K562 (cell line): Measurements from ENCODE around the gene KIF5C. TPM values are rescaled to one million over a fixed set of nuclear protein-coding genes. Genes with fewer than 3 reads are reported as not detected.

ENCODE experiments used
- ATAC-seq: fragments of 200-7000 bp; cut with Tn5 transposase; 3 replicates; pipeline ENCODE4 v1.9.1; 2020; ENCODE audit warnings: moderate library complexity
- BruUV-seq: library from RNA; stranded (reverse); fragments of 400-500 nt; replicated peaks from 2 replicates; lab custom pipeline; 2021; lab: Mats Ljungman, UMichigan
- CTCF ChIA-PET: fragments of 300-600 bp; formaldehyde crosslinking; extraction: SDS; loops from one replicate; lab custom pipeline; 2021; ENCODE audit warnings: low intra/inter-chr PET ratio; lab: Yijun Ruan, JAX
- POLR2A ChIA-PET: fragments of 300-600, 350-650 bp; sonication (Branson Sonifier 250); formaldehyde crosslinking; extraction: SDS; loops from one replicate; lab custom pipeline; 2021; ENCODE audit warnings: antibody characterized with exemption, inconsistent platforms; lab: Yijun Ruan, JAX
- DNase-seq, 4 experiments: peaks; one replicate each; pipeline versions ENCODE4 v3.0.0 to v3.0.0-alpha.2; 2011 to 2018; ENCODE audit warnings: low spot score in 3 of 4, mixed read lengths in 3 of 4; ENCODE audit errors: extremely low read depth in 1 of 4
- FAIRE-seq: peaks from 2 replicates; lab custom pipeline; 2011; peaks lifted over from hg19 to GRCh38; lab: Jason Lieb, UNC
- H2AFZ ChIP-seq: 2 replicates; pipeline ENCODE4 v1.6.0; 2011; ENCODE audit warnings: low read depth, low read length, control low read depth, inconsistent platforms
- H3K27ac ChIP-seq: fragments of 200-600 bp; 3 replicates; pipeline ENCODE4 v1.8.0; 2011; ENCODE audit warnings: low read depth, mild to moderate bottlenecking, control low read depth, inconsistent platforms, low read length, moderate library complexity, mixed read lengths; ENCODE audit errors: extremely low read depth
- H3K27me3 ChIP-seq, 2 experiments: fragments of 300-600 bp in 1 of 2; 2 replicates in 1 of 2; 3 replicates in 1 of 2; pipeline versions ENCODE4 v1.6.0 to v1.8.0; 2011; ENCODE audit warnings: inconsistent platforms in 2 of 2, low read length in 2 of 2, mild to moderate bottlenecking in 1 of 2, mixed read lengths in 1 of 2, moderate library complexity in 1 of 2; ENCODE audit not compliant: control insufficient read depth in 2 of 2, insufficient read depth in 2 of 2
- H3K36me3 ChIP-seq: fragments of 300-600 bp; 3 replicates; pipeline ENCODE4 v1.8.0; 2011; ENCODE audit warnings: mild to moderate bottlenecking, low read length, inconsistent platforms; ENCODE audit not compliant: control insufficient read depth, insufficient read depth
- H3K4me1 ChIP-seq, 2 experiments: fragments of 200-600 bp in 1 of 2; replicated peaks in 1 of 2; 2 replicates in 1 of 2; 3 replicates in 1 of 2; pipeline versions ENCODE4 v1.5.1 to v1.8.0; 2011; ENCODE audit warnings: inconsistent platforms in 2 of 2, low read length in 2 of 2, mild to moderate bottlenecking in 1 of 2, mixed read lengths in 1 of 2, moderate library complexity in 1 of 2; ENCODE audit not compliant: control insufficient read depth in 2 of 2, insufficient read depth in 2 of 2
- H3K4me2 ChIP-seq: 2 replicates; pipeline ENCODE4 v1.6.1; 2011; ENCODE audit warnings: low read length, control low read depth, inconsistent platforms, mixed read lengths; ENCODE audit not compliant: insufficient read depth
- H3K4me3 ChIP-seq: fragments of 200-600 bp; sonication (generic), shearing (Covaris generic); 2 replicates; pipeline ENCODE4 v1.5.1; 2016; ENCODE audit warnings: control low read depth, inconsistent platforms
- H3K79me2 ChIP-seq: fragments of 200-600 bp; 3 replicates; pipeline ENCODE4 v1.8.0; 2011; ENCODE audit warnings: low read length, inconsistent platforms; ENCODE audit not compliant: control insufficient read depth, insufficient read depth
- H3K9ac ChIP-seq, 2 experiments: 2 replicates each; pipeline versions ENCODE4 v1.6.0 to v1.6.1; 2011; ENCODE audit warnings: low read depth in 2 of 2, low read length in 2 of 2, control low read depth in 1 of 2, inconsistent platforms in 1 of 2, mild to moderate bottlenecking in 1 of 2, mixed read lengths in 1 of 2; ENCODE audit not compliant: insufficient read depth in 1 of 2
- H3K9me1 ChIP-seq: one replicate; pipeline ENCODE4 v1.6.0; 2011; ENCODE audit warnings: inconsistent platforms, mild to moderate bottlenecking, low read length, moderate library complexity; ENCODE audit not compliant: control insufficient read depth, insufficient read depth
- H3K9me3 ChIP-seq: replicated peaks from 2 replicates; pipeline ENCODE4 v1.5.1; 2011; ENCODE audit warnings: low read depth, low read length, inconsistent platforms; ENCODE audit not compliant: control insufficient read depth, insufficient read depth
- H4K20me1 ChIP-seq: replicated peaks from 2 replicates; pipeline ENCODE4 v1.6.1; 2011; ENCODE audit warnings: low read length, inconsistent platforms, mixed read lengths; ENCODE audit not compliant: control insufficient read depth, insufficient read depth
- ATF4 ChIP-seq: fragments of 450-650 bp; formaldehyde crosslinking; IDR thresholded peaks from 2 replicates; pipeline ENCODE4 v1.4.0; 2022; ENCODE audit warnings: mild to moderate bottlenecking, moderate library complexity
- BRD9 ChIP-seq: fragments of 450-650 bp; IDR thresholded peaks from 2 replicates; pipeline ENCODE4 v1.6.1; 2018; ENCODE audit warnings: low read depth; ENCODE audit not compliant: partially characterized antibody
- ETV5 ChIP-seq: sonication (generic); formaldehyde crosslinking; IDR thresholded peaks from 2 replicates; pipeline ENCODE4 v1.4.0; 2020; ENCODE audit warnings: low read depth, mild to moderate bottlenecking, missing genetic modification reagents
- GATAD2B ChIP-seq: fragments of 450-650 bp; IDR thresholded peaks from 2 replicates; pipeline ENCODE4 v1.6.1; 2017; ENCODE audit warnings: mild to moderate bottlenecking, borderline replicate concordance
- HLTF ChIP-seq: fragments of 450-650 bp; IDR thresholded peaks from 2 replicates; pipeline ENCODE4 v1.6.1; 2016
- NKRF ChIP-seq: fragments of 450-650 bp; IDR thresholded peaks from 2 replicates; pipeline ENCODE4 v1.6.1; 2016; ENCODE audit warnings: borderline replicate concordance
- POLR2B ChIP-seq: fragments of 450-650 bp; IDR thresholded peaks from 2 replicates; pipeline ENCODE4 v1.6.1; 2018; ENCODE audit warnings: low read depth; ENCODE audit not compliant: partially characterized antibody
- POLR3G ChIP-seq: IDR thresholded peaks from 2 replicates; pipeline ENCODE4 v1.6.1; 2011; ENCODE audit not compliant: insufficient read length, insufficient replicate concordance; ENCODE audit errors: extremely low read depth
- RNF219 ChIP-seq: fragments of 250-450 bp; sonication (Bioruptor Pico); IDR thresholded peaks from 2 replicates; pipeline ENCODE4 v1.5.0; 2022; ENCODE audit warnings: mild to moderate bottlenecking
- SRSF3 ChIP-seq: fragments of 200-400 bp; formaldehyde crosslinking; IDR thresholded peaks from 2 replicates; pipeline ENCODE4 v1.6.1; 2016; ENCODE audit warnings: mild to moderate bottlenecking, low read length, moderate library complexity; ENCODE audit not compliant: insufficient read depth
- TRIM24 ChIP-seq, 2 experiments: fragments of 450-650 bp; IDR thresholded peaks; 2 replicates each; pipeline ENCODE4 v1.6.1; 2016
- ZKSCAN8 ChIP-seq: fragments of 200-800 bp; sonication (Bioruptor generic); IDR thresholded peaks from 2 replicates; pipeline ENCODE4 v1.6.1; 2016; ENCODE audit warnings: missing genetic modification characterization, missing compliant biosample characterization
- ZNF23 ChIP-seq: fragments of 250-450 bp; sonication (Bioruptor Pico); IDR thresholded peaks from 2 replicates; pipeline ENCODE4 v1.4.0; 2020; ENCODE audit warnings: mild to moderate bottlenecking
- WGBS: fragments of 100-300 bp; shearing (Covaris generic); methylation state at CpG from one replicate; pipeline ENCODE4 v1.1.6; 2016; ENCODE audit warnings: low coverage, mixed read lengths; ENCODE audit not compliant: insufficient coverage; ENCODE audit errors: missing lambda C conversion rate; 5-methylcytosine and 5-hydroxymethylcytosine counted together
- in situ Hi-C: fragments of 300-500 bp; cut with MboI; formaldehyde crosslinking; loops from 4 replicates; pipeline ENCODE4 v1.15.0; 2018; ENCODE audit warnings: inconsistent platforms, mixed read lengths
- intact Hi-C: fragments of 100-400 bp; cut with micrococcal nuclease; formaldehyde crosslinking; loops from 2 replicates; pipeline ENCODE4 v1.14.2; 2022
- polyA plus RNA-seq, 8 experiments: library from polyadenylated mRNA; depleted of rRNA in 4 of 8; stranded (reverse) in 5 of 8; unstranded in 3 of 8; fragments of >200 nt; fragmentation: Nextera tagmentation in 2 of 8; fragmentation: Illumina TruSeq in 1 of 8; extraction: Ambion mirVana in 2 of 8; extraction: Trizol in 1 of 8; gene quantifications; 2 replicates each; pipeline versions ENCODE4 v1.2.1 to v1.2.3, GENCODE V29; 2011 to 2014; ENCODE audit warnings: inconsistent platforms in 1 of 8, missing spikeins in 1 of 8
- total RNA-seq, 7 experiments: library from RNA; depleted of rRNA in 6 of 7; stranded (reverse); fragments of >200 nt in 6 of 7; fragmentation: Illumina TruSeq in 2 of 7; extraction: Trizol in 2 of 7; gene quantifications; 2 replicates each; pipeline versions ENCODE4 v1.2.1 to v1.2.3, GENCODE V29; 2011 to 2021; ENCODE audit warnings: low replicate concordance in 1 of 7
- TF ChIP-seq, protein P1 (sequence below): sonication (generic); formaldehyde crosslinking; IDR thresholded peaks from 2 replicates; pipeline ENCODE4 v1.8.1; 2023; ENCODE audit warnings: mild to moderate bottlenecking, missing genetic modification reagents
- TF ChIP-seq, protein P2 (sequence below), 2 experiments: fragments of 450-650 bp; conservative IDR thresholded peaks; 2 replicates each; pipeline ENCODE4 v1.6.1; 2017; ENCODE audit warnings: mild to moderate bottlenecking in 2 of 2, moderate library complexity in 2 of 2

Gene KIF5C
- total and polyA plus RNA-seq, 9 of the 15 experiments (the other 6 are each of a cell fraction or from before 2014, with no cell fraction given): 0.01 to 0.09 (median 0.01) TPM; not detected in 6

DNA sequence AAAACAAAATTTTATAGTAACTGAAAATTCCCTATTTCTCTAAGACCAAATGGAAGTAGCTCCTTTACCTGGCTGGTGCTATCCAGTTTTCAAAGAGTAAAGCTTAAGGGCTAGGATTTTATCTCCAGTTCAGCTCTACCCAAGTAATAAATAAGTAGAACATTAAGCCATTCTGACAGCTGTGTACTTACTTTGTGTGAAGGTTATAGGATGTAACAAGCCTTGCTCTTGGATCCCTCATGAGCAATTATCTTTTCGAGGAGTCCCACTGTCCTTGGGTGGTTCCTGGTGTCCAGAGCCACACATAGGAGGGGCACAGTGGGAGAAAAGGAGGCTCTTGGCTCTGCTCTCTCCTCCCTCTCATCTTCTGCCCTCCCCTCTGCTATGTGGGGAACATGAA is 45.5 kb downstream of the KIF5C start:
- no peak overlapping the region for H3K4me2 ChIP-seq
- ChIA-PET POLR2A (interaction anchor here (0.6 to 1.1 kb wide), 3 partner anchors 10 to 28 kb away, joined by 3 read pairs; no protein-coding TSS in a partner anchor), CTCF (interaction anchor here (0.7 kb wide), 1 partner anchor 76 kb away, joined by 3 read pairs; no protein-coding TSS in a partner anchor)
- ATAC-seq: no peak
- no peak overlapping the region for H2AFZ ChIP-seq
- no peaks in the 10 kb centered on the region for H3K9me1 ChIP-seq
- in situ Hi-C loops (no loop called here), intact Hi-C loops (loop anchor here (10.0 kb wide), 1 partner anchor 644 kb away; no protein-coding TSS in a partner anchor)
- no peaks in the 10 kb centered on the region for H4K20me1 ChIP-seq
- H3K4me1 ChIP-seq: no peaks in the 10 kb centered on the region
- FAIRE-seq: no peak
- H3K27ac ChIP-seq: no peak overlapping the region
- H3K4me3 ChIP-seq: no peak overlapping the region
- no peak for DNase-seq
- no peaks in the 10 kb centered on the region for H3K79me2 ChIP-seq
- no peak overlapping the region for H3K9ac ChIP-seq
- H3K36me3 ChIP-seq: no peaks in the 10 kb centered on the region
- no peaks in the 10 kb centered on the region for H3K27me3 ChIP-seq
- BruUV-seq: no TSS peak
- WGBS: 0% methylated on average over 1 of the region's 1 CpG
- H3K9me3 ChIP-seq: no peaks in the 10 kb centered on the region
- TF ChIP-seq POLR3G (no peak), SRSF3 (no peak), ZKSCAN8 (CRISPR knock-in tag) (no peak), BRD9 (no peak), HLTF (no peak), GATAD2B (no peak), ZNF23 (CRISPR knock-in tag) (no peak), ATF4 (CRISPR knock-in tag) (no peak), RNF219 (CRISPR knock-in tag) (no peak), ETV5 (CRISPR knock-in tag) (no peak), TRIM24 (IDR thresholded peaks at IDR 0.05) (no peak), NKRF (no peak), POLR2B (no peak)
- TF ChIP-seq, protein P1, sequence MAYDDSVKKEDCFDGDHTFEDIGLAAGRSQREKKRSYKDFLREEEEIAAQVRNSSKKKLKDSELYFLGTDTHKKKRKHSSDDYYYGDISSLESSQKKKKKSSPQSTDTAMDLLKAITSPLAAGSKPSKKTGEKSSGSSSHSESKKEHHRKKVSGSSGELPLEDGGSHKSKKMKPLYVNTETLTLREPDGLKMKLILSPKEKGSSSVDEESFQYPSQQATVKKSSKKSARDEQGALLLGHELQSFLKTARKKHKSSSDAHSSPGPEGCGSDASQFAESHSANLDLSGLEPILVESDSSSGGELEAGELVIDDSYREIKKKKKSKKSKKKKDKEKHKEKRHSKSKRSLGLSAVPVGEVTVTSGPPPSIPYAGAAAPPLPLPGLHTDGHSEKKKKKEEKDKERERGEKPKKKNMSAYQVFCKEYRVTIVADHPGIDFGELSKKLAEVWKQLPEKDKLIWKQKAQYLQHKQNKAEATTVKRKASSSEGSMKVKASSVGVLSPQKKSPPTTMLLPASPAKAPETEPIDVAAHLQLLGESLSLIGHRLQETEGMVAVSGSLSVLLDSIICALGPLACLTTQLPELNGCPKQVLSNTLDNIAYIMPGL (CRISPR knock-in tag): no peak
- TF ChIP-seq, protein P2, sequence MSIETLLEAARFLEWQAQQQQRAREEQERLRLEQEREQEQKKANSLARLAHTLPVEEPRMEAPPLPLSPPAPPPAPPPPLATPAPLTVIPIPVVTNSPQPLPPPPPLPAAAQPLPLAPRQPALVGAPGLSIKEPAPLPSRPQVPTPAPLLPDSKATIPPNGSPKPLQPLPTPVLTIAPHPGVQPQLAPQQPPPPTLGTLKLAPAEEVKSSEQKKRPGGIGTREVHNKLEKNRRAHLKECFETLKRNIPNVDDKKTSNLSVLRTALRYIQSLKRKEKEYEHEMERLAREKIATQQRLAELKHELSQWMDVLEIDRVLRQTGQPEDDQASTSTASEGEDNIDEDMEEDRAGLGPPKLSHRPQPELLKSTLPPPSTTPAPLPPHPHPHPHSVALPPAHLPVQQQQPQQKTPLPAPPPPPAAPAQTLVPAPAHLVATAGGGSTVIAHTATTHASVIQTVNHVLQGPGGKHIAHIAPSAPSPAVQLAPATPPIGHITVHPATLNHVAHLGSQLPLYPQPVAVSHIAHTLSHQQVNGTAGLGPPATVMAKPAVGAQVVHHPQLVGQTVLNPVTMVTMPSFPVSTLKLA (conservative IDR thresholded peaks at IDR 0.05): no peak
